HepG2 (cell line): ENCODE measurements around the gene RASD1. TPM values are rescaled to one million over a fixed set of nuclear protein-coding genes. Genes with fewer than 3 reads are reported as not detected.

Source experiments
- CBFB ChIP-seq: sonication (generic); formaldehyde crosslinking; IDR thresholded peaks from 2 replicates; pipeline ENCODE4 v1.4.0; 2020; ENCODE audit warnings: missing genetic modification reagents
- CEBPZ ChIP-seq: IDR thresholded peaks from 2 replicates; pipeline ENCODE4 v1.6.1; 2012; ENCODE audit warnings: low read length, improper control_type of control experiment
- CENPBD1 ChIP-seq: sonication (generic); formaldehyde crosslinking; IDR thresholded peaks from 2 replicates; pipeline ENCODE4 v1.8.0; 2022; ENCODE audit warnings: missing genetic modification reagents, low read depth, mild to moderate bottlenecking, borderline replicate concordance
- DDIT3 ChIP-seq: sonication (generic); formaldehyde crosslinking; IDR thresholded peaks from 2 replicates; pipeline ENCODE4 v1.4.0; 2020; ENCODE audit warnings: mild to moderate bottlenecking, missing genetic modification reagents
- DMAP1 ChIP-seq: IDR thresholded peaks from 2 replicates; pipeline ENCODE4 v1.6.1; 2016
- HHEX ChIP-seq: IDR thresholded peaks from 2 replicates; pipeline ENCODE4 v1.6.1; 2016; ENCODE audit warnings: control low read depth
- HINFP ChIP-seq: sonication (generic); formaldehyde crosslinking; IDR thresholded peaks from 2 replicates; pipeline ENCODE4 v1.4.0; 2020; ENCODE audit warnings: low read depth, mild to moderate bottlenecking, missing genetic modification reagents
- LBX2 ChIP-seq: sonication (generic); formaldehyde crosslinking; IDR thresholded peaks from 2 replicates; pipeline ENCODE4 v1.5.0; 2020; ENCODE audit warnings: missing genetic modification reagents, mild to moderate bottlenecking, borderline replicate concordance
- SP1 ChIP-seq, 2 experiments: fragments of 450-650 bp in 1 of 2; sonication (generic) in 1 of 2; formaldehyde crosslinking in 1 of 2; IDR thresholded peaks; 2 replicates each; pipeline versions ENCODE4 v1.4.0 to v1.6.1; 2016 to 2020; ENCODE audit warnings: missing genetic modification reagents in 1 of 2
- SP4 ChIP-seq: sonication (generic); formaldehyde crosslinking; IDR thresholded peaks from 2 replicates; pipeline ENCODE4 v1.8.1; 2023; ENCODE audit warnings: mild to moderate bottlenecking, missing genetic modification reagents
- THAP9 ChIP-seq: sonication (generic); formaldehyde crosslinking; IDR thresholded peaks from 2 replicates; pipeline ENCODE4; 2020; ENCODE audit warnings: missing genetic modification reagents, mild to moderate bottlenecking, borderline replicate concordance
- ZFX ChIP-seq: sonication (generic); formaldehyde crosslinking; IDR thresholded peaks from 2 replicates; pipeline ENCODE4 v1.4.0; 2020; ENCODE audit warnings: mild to moderate bottlenecking, low read depth, missing genetic modification reagents, moderate library complexity
- ZMAT3 ChIP-seq: sonication (generic); formaldehyde crosslinking; conservative IDR thresholded peaks from 2 replicates; pipeline ENCODE4 v1.7.0; 2021; ENCODE audit warnings: missing genetic modification reagents
- ZNF430 ChIP-seq: sonication (generic); formaldehyde crosslinking; IDR thresholded peaks from 2 replicates; pipeline ENCODE4 v1.9.0; 2021; ENCODE audit warnings: mild to moderate bottlenecking, missing genetic modification reagents
- ZNF546 ChIP-seq: sonication (generic); formaldehyde crosslinking; conservative IDR thresholded peaks from 2 replicates; pipeline ENCODE4 v1.8.1; 2023; ENCODE audit warnings: mild to moderate bottlenecking, missing genetic modification reagents
- ZNF615 ChIP-seq: sonication (generic); formaldehyde crosslinking; IDR thresholded peaks from 2 replicates; pipeline ENCODE4 v1.5.0; 2020; ENCODE audit warnings: mild to moderate bottlenecking, missing genetic modification reagents, borderline replicate concordance
- polyA plus RNA-seq, 8 experiments: library from polyadenylated mRNA; depleted of rRNA in 3 of 8; stranded (reverse) in 7 of 8; unstranded in 1 of 8; fragments of >200 nt; fragmentation: Illumina TruSeq in 4 of 8; extraction: Trizol in 4 of 8; gene quantifications; 2 replicates each; pipeline versions ENCODE4 v1.2.1 to v1.2.3, GENCODE V29; 2011 to 2016; ENCODE audit warnings: low read depth in 4 of 8, missing spikeins in 1 of 8, mixed read lengths in 1 of 8; ENCODE audit not compliant: insufficient read depth in 1 of 8
- total RNA-seq, 5 experiments: library from RNA; depleted of rRNA; stranded (reverse); fragments of >200 nt; fragmentation: Illumina TruSeq; extraction: Trizol; gene quantifications; 2 replicates each; pipeline ENCODE4 v1.2.3, GENCODE V29; 2016; ENCODE audit warnings: low read depth in 1 of 5

The RASD1 gene
- total and polyA plus RNA-seq, 2 of the 13 experiments (the other 11 are each of a cell fraction or from before 2014, with no cell fraction given), result 1.6 to 4.2 TPM

- TF ChIP-seq CEBPZ (no peak), CBFB (CRISPR knock-in tag) (peak; percentile 35; the same call in 1 of the 2 replicates), DMAP1 (CRISPR knock-in tag) (0 out of 2 replicates have a peak, but pooled peaks have one; percentile 33), SP4 (CRISPR knock-in tag) (peak; percentile 94), HINFP (CRISPR knock-in tag) (peak; percentile 72; the same call in 1 of the 2 replicates), ZFX (CRISPR knock-in tag) (peak; percentile 74; the same call in 1 of the 2 replicates), THAP9 (CRISPR knock-in tag) (no peak), CENPBD1 (CRISPR knock-in tag) (peak; percentile 56; the same call in 1 of the 2 replicates), DDIT3 (CRISPR knock-in tag) (no peak), ZNF430 (CRISPR knock-in tag) (peak; percentile 50; the same call in 1 of the 2 replicates), SP1 (IDR thresholded peaks at IDR 0.05) (no peak), SP1 (CRISPR knock-in tag; IDR thresholded peaks at IDR 0.05) (peak; percentile 66; the same call in 1 of the 2 replicates), ZMAT3 (0 out of 2 replicates have a peak, but pooled peaks have one; percentile 35), ZNF546 (CRISPR knock-in tag) (peak; percentile 24; the same call in 1 of the 2 replicates), HHEX (no peak), ZNF615 (CRISPR knock-in tag) (0 out of 2 replicates have a peak, but pooled peaks have one; percentile 32), LBX2 (0 out of 2 replicates have a peak, but pooled peaks have one; percentile 61)
Observed at GRCh38 chr17:17496189-17497064, at the start of gene RASD1 (continued).
